GM12878 (cell line): ENCODE results near the gene ENTPD6. TPM values are rescaled to one million over a fixed set of nuclear protein-coding genes. Genes with fewer than 3 reads are reported as not detected.

Source experiments
- ATAC-seq: fragments of 200-7000 bp; cut with Tn5 transposase; 3 replicates; pipeline ENCODE4 v1.9.1; 2020; ENCODE audit warnings: mild to moderate bottlenecking, moderate library complexity
- BruUV-seq: library from RNA; stranded (reverse); fragments of 400-500 nt; replicated peaks from 2 replicates; lab custom pipeline; 2021; lab: Mats Ljungman, UMichigan
- CTCF ChIA-PET: fragments of 300-600 bp; sonication (Branson Sonifier 250); formaldehyde crosslinking; extraction: SDS; loops from one replicate; lab custom pipeline; 2021; ENCODE audit warnings: inconsistent platforms; lab: Yijun Ruan, JAX
- POLR2A ChIA-PET: fragments of 350-600 bp; formaldehyde crosslinking; extraction: SDS; loops from one replicate; lab custom pipeline; 2021; ENCODE audit warnings: inconsistent platforms; lab: Charles Lee
- RAD21 ChIA-PET: fragments of 300-600 bp; sonication (Branson Sonifier 250); formaldehyde crosslinking; loops from one replicate; lab custom pipeline; 2023; ENCODE audit warnings: antibody characterized with exemption; ENCODE audit not compliant: unreplicated experiment; lab: Charles Lee
- SMC1A ChIA-PET: fragments of 300-600 bp; sonication (Branson Sonifier 250); formaldehyde crosslinking; loops from one replicate; lab custom pipeline; 2023; ENCODE audit not compliant: unreplicated experiment, uncharacterized antibody; lab: Charles Lee
- DNase-seq: peaks from one replicate; pipeline ENCODE4 v3.0.0-alpha.2; 2011; ENCODE audit warnings: low read depth, low spot score
- FAIRE-seq: peaks from 3 replicates; lab custom pipeline; 2011; peaks lifted over from hg19 to GRCh38; lab: Jason Lieb, UNC
- H2AFZ ChIP-seq: 2 replicates; pipeline ENCODE4 v1.6.0; 2011; ENCODE audit warnings: low read depth, low read length, control low read depth; ENCODE audit not compliant: control insufficient read depth
- H3K27ac ChIP-seq: 2 replicates; pipeline ENCODE4 v1.5.1; 2011; ENCODE audit warnings: control low read depth; ENCODE audit not compliant: control insufficient read depth, insufficient read depth
- H3K27me3 ChIP-seq, 2 experiments: replicated peaks in 1 of 2; 2 replicates each; pipeline versions ENCODE4 v1.6.0 to v1.6.1; 2011; ENCODE audit warnings: low read length in 1 of 2; ENCODE audit not compliant: control insufficient read depth in 2 of 2, insufficient read depth in 2 of 2
- H3K36me3 ChIP-seq, 2 experiments: 2 replicates each; pipeline ENCODE4 v1.5.1; 2011; ENCODE audit warnings: low read length in 1 of 2; ENCODE audit not compliant: control insufficient read depth in 2 of 2, insufficient read depth in 2 of 2
- H3K4me1 ChIP-seq: 2 replicates; pipeline ENCODE4 v1.6.1; 2011; ENCODE audit warnings: mild to moderate bottlenecking, low read length, moderate library complexity, mixed read lengths; ENCODE audit not compliant: control insufficient read depth, insufficient read depth
- H3K4me2 ChIP-seq: 2 replicates; pipeline ENCODE4 v1.6.0; 2011; ENCODE audit warnings: control low read depth; ENCODE audit not compliant: control insufficient read depth, insufficient read depth
- H3K4me3 ChIP-seq: fragments of 200-600 bp; sonication (generic); 2 replicates; pipeline ENCODE4 v1.5.1; 2016
- H3K79me2 ChIP-seq: 2 replicates; pipeline ENCODE4 v1.6.0; 2011; ENCODE audit warnings: low read length; ENCODE audit not compliant: control insufficient read depth, insufficient read depth
- H3K9ac ChIP-seq: 2 replicates; pipeline ENCODE4 v1.8.0; 2011; ENCODE audit warnings: low read length, control low read depth, mixed read lengths; ENCODE audit not compliant: control insufficient read depth, insufficient read depth
- H3K9me3 ChIP-seq: replicated peaks from 3 replicates; pipeline ENCODE4 v1.5.1; 2011; ENCODE audit warnings: mild to moderate bottlenecking, low read length; ENCODE audit not compliant: control insufficient read depth, insufficient read depth
- H4K20me1 ChIP-seq: 2 replicates; pipeline ENCODE4 v1.6.0; 2011; ENCODE audit not compliant: control insufficient read depth, insufficient read depth
- CBX3 ChIP-seq: fragments of 200-600 bp; sonication (generic); IDR thresholded peaks from 2 replicates; pipeline ENCODE4 v1.6.1; 2016; ENCODE audit warnings: low read depth, borderline replicate concordance
- CHD4 ChIP-seq: fragments of 200-600 bp; sonication (generic); IDR thresholded peaks from 2 replicates; pipeline ENCODE4 v1.6.1; 2016; ENCODE audit warnings: mild to moderate bottlenecking
- E2F8 ChIP-seq: fragments of 450-650 bp; IDR thresholded peaks from 2 replicates; pipeline ENCODE4 v1.6.1; 2018; ENCODE audit warnings: mild to moderate bottlenecking, low read depth, moderate library complexity; ENCODE audit not compliant: partially characterized antibody
- EED ChIP-seq: sonication (generic); IDR thresholded peaks from 2 replicates; pipeline ENCODE4 v1.6.1; 2016; ENCODE audit warnings: antibody characterized with exemption, low read depth
- MEF2A ChIP-seq: IDR thresholded peaks from 2 replicates; pipeline ENCODE4 v1.6.1; 2011; ENCODE audit warnings: low read depth, mild to moderate bottlenecking, low read length, moderate library complexity; ENCODE audit not compliant: insufficient read depth
- MTA2 ChIP-seq: fragments of 450-650 bp; IDR thresholded peaks from 2 replicates; pipeline ENCODE4 v1.6.1; 2016; ENCODE audit warnings: low read depth, mild to moderate bottlenecking, moderate library complexity
- SIN3A ChIP-seq: IDR thresholded peaks from 2 replicates; pipeline ENCODE4 v1.6.1; 2012; ENCODE audit warnings: low read depth, low read length, improper control_type of control experiment
- SMAD1 ChIP-seq: fragments of 450-650 bp; IDR thresholded peaks from 2 replicates; pipeline ENCODE4 v1.6.1; 2018; ENCODE audit warnings: mild to moderate bottlenecking, low read depth; ENCODE audit not compliant: partially characterized antibody
- SMC3 ChIP-seq: IDR thresholded peaks from 2 replicates; pipeline ENCODE4 v1.6.1; 2011; ENCODE audit warnings: low read length, improper control_type of control experiment, borderline replicate concordance
- WRNIP1 ChIP-seq: IDR thresholded peaks from 2 replicates; pipeline ENCODE4 v1.6.1; 2011; ENCODE audit warnings: low read depth, low read length, improper control_type of control experiment, borderline replicate concordance
- ZNF24 ChIP-seq: fragments of 450-650 bp; IDR thresholded peaks from 2 replicates; pipeline ENCODE4 v1.6.1; 2017; ENCODE audit warnings: antibody characterized with exemption, mild to moderate bottlenecking
- WGBS: methylation state at CpG from one replicate; pipeline ENCODE4 v1.1.6; 2016; ENCODE audit warnings: low lambda C conversion rate; ENCODE audit not compliant: insufficient replicate concordance, insufficient coverage; ENCODE audit errors: missing lambda C conversion rate; 5-methylcytosine and 5-hydroxymethylcytosine counted together
- in situ Hi-C: fragments of 300-500 bp; cut with MboI; formaldehyde crosslinking; loops from 9 replicates; pipeline ENCODE4 v1.14.3; 2018; ENCODE audit warnings: mixed read lengths
- intact Hi-C: fragments of 100-400 bp; cut with micrococcal nuclease; formaldehyde crosslinking; loops from one replicate; pipeline ENCODE4 v1.14.2; 2022; ENCODE audit not compliant: unreplicated experiment
- polyA plus RNA-seq, 11 experiments: library from polyadenylated mRNA; depleted of rRNA in 4 of 11; unstranded in 6 of 11; stranded (reverse) in 5 of 11; fragments of >200 nt; fragmentation: Nextera tagmentation in 4 of 11; fragmentation: Illumina TruSeq in 1 of 11; extraction: Ambion mirVana in 4 of 11; extraction: Trizol in 1 of 11; gene quantifications; 1 replicate in 1 of 11; 2 replicates in 10 of 11; pipeline versions ENCODE4 v1.2.1 to v1.2.3, GENCODE V29; 2011 to 2016; ENCODE audit warnings: inconsistent platforms in 2 of 11, missing spikeins in 2 of 11, low read depth in 1 of 11
- total RNA-seq, 4 experiments: library from RNA; depleted of rRNA in 3 of 4; stranded (reverse); fragments of >200 nt in 3 of 4; fragmentation: Illumina TruSeq in 1 of 4; extraction: Trizol in 1 of 4; gene quantifications; 2 replicates each; pipeline versions ENCODE4 v1.2.1 to v1.2.3, GENCODE V29; 2013 to 2021
- TF ChIP-seq, protein P1 (sequence below): fragments of 450-650 bp; IDR thresholded peaks from 2 replicates; pipeline ENCODE4 v1.6.1; 2016; ENCODE audit warnings: mild to moderate bottlenecking
- TF ChIP-seq, protein P2 (sequence below): fragments of 450-650 bp; formaldehyde crosslinking; IDR thresholded peaks from 2 replicates; pipeline ENCODE4 v1.4.0; 2022; ENCODE audit warnings: mild to moderate bottlenecking, moderate library complexity
- TF ChIP-seq, protein P3 (sequence below): IDR thresholded peaks from 2 replicates; pipeline ENCODE4 v1.6.1; 2012; ENCODE audit warnings: low read depth, low read length, improper control_type of control experiment

The ENTPD6 gene
- total and polyA plus RNA-seq, 10 of the 15 experiments (the other 5 are each of a cell fraction or from before 2014, with no cell fraction given): 0.53 to 45.4 (median 31.1) TPM

- in situ Hi-C loops: no loop called here
- intact Hi-C loops: no loop called here
- CTCF ChIA-PET: interaction anchor here (1.5 kb wide), 1 partner anchor 185 kb away, joined by 3 read pairs; no protein-coding TSS in a partner anchor
- TF ChIP-seq, protein P1, sequence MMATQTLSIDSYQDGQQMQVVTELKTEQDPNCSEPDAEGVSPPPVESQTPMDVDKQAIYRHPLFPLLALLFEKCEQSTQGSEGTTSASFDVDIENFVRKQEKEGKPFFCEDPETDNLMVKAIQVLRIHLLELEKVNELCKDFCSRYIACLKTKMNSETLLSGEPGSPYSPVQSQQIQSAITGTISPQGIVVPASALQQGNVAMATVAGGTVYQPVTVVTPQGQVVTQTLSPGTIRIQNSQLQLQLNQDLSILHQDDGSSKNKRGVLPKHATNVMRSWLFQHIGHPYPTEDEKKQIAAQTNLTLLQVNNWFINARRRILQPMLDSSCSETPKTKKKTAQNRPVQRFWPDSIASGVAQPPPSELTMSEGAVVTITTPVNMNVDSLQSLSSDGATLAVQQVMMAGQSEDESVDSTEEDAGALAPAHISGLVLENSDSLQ: no peak
- no peak for TF ChIP-seq EED
- TF ChIP-seq WRNIP1: no peak
- TF ChIP-seq SMC3: no peak
- no peak for TF ChIP-seq E2F8
- TF ChIP-seq, protein P2, sequence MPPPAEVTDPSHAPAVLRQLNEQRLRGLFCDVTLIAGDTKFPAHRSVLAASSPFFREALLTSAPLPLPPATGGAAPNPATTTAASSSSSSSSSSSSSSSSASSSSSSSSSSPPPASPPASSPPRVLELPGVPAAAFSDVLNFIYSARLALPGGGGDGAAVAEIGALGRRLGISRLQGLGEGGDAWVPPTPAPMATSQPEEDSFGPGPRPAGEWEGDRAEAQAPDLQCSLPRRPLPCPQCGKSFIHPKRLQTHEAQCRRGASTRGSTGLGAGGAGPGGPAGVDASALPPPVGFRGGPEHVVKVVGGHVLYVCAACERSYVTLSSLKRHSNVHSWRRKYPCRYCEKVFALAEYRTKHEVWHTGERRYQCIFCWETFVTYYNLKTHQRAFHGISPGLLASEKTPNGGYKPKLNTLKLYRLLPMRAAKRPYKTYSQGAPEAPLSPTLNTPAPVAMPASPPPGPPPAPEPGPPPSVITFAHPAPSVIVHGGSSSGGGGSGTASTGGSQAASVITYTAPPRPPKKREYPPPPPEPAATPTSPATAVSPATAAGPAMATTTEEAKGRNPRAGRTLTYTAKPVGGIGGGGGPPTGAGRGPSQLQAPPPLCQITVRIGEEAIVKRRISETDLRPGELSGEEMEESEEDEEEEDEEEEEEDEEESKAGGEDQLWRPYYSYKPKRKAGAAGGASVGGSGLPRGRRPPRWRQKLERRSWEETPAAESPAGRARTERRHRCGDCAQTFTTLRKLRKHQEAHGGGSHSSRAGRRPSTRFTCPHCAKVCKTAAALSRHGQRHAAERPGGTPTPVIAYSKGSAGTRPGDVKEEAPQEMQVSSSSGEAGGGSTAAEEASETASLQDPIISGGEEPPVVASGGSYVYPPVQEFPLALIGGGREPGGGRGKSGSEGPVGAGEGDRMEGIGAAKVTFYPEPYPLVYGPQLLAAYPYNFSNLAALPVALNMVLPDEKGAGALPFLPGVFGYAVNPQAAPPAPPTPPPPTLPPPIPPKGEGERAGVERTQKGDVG (CRISPR knock-in tag): no peak
- no peak for TF ChIP-seq MEF2A
- TF ChIP-seq CHD4: no peak
- no peak for TF ChIP-seq MTA2
- no peak for TF ChIP-seq SMAD1
- no peak for TF ChIP-seq SIN3A
- TF ChIP-seq, protein P3, sequence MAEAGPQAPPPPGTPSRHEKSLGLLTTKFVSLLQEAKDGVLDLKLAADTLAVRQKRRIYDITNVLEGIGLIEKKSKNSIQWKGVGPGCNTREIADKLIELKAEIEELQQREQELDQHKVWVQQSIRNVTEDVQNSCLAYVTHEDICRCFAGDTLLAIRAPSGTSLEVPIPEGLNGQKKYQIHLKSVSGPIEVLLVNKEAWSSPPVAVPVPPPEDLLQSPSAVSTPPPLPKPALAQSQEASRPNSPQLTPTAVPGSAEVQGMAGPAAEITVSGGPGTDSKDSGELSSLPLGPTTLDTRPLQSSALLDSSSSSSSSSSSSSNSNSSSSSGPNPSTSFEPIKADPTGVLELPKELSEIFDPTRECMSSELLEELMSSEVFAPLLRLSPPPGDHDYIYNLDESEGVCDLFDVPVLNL: no peak
- TF ChIP-seq CBX3: no peak
- TF ChIP-seq ZNF24: no peak
Observed at GRCh38 chr20:25214426-25214790, 18.9 kb downstream of the ENTPD6 start.

More at GRCh38 chr20:25214426-25214790, 18.9 kb downstream of the ENTPD6 start:
- ChIA-PET RAD21 (interaction anchor here (0.6 kb wide), 1 partner anchor 9 kb away, joined by 4 read pairs; no protein-coding TSS in a partner anchor), POLR2A (no interaction called here), SMC1A (no interaction called here)
- no peaks in the 10 kb centered on the region for H3K27me3 ChIP-seq
- no peak overlapping the region for H2AFZ ChIP-seq
- no peaks in the 10 kb centered on the region for H3K4me1 ChIP-seq
- ATAC-seq (no peak), FAIRE-seq (no peak), DNase-seq (no peak)
- 75% methylated on average over 7 of the region's 7 CpGs for WGBS
- H3K9ac ChIP-seq: no peak overlapping the region
- no peaks in the 10 kb centered on the region for H3K79me2 ChIP-seq
- H3K36me3 ChIP-seq: peaks cover 8 to 14% of the 10 kb centered on the region in 2 experiments; a peak in 3 of 4 replicates
- no peak overlapping the region for H3K4me3 ChIP-seq
- no TSS peak for BruUV-seq
- no peak overlapping the region for H3K4me2 ChIP-seq
- no peak overlapping the region for H3K27ac ChIP-seq
- H3K9me3 ChIP-seq: no peaks in the 10 kb centered on the region
- no peaks in the 10 kb centered on the region for H4K20me1 ChIP-seq
